HepG2 (cell line): ENCODE data around the gene MEF2D. TPM values are rescaled to one million over a fixed set of nuclear protein-coding genes. Genes with fewer than 3 reads are reported as not detected.

Experiments
- ATAC-seq: fragments of 200-7000 bp; cut with Tn5 transposase; 3 replicates; pipeline ENCODE4 v1.9.1; 2020; ENCODE audit warnings: mild to moderate bottlenecking, moderate library complexity
- BruUV-seq: library from RNA; stranded (reverse); fragments of 400-500 nt; replicated peaks from 2 replicates; lab custom pipeline; 2021; lab: Mats Ljungman, UMichigan
- CTCF ChIA-PET: fragments of 300-600 bp; formaldehyde crosslinking; extraction: SDS; loops from one replicate; lab custom pipeline; 2021; ENCODE audit warnings: low total read pairs, inconsistent platforms, low intra/inter-chr PET ratio; lab: Yijun Ruan, JAX
- POLR2A ChIA-PET: fragments of 350-600 bp; sonication (Branson Sonifier 250); formaldehyde crosslinking; loops from one replicate; lab custom pipeline; 2020; ENCODE audit warnings: antibody characterized with exemption, inconsistent platforms; lab: Yijun Ruan, JAX
- DNase-seq: peaks from one replicate; pipeline ENCODE4 v3.0.0-alpha.2; 2015; ENCODE audit warnings: low spot score
- FAIRE-seq: peaks from 3 replicates; lab custom pipeline; 2011; peaks lifted over from hg19 to GRCh38; lab: Jason Lieb, UNC
- H2AFZ ChIP-seq: one replicate; pipeline ENCODE4 v1.6.1; 2011; ENCODE audit warnings: low read length, inconsistent platforms
- H3K27ac ChIP-seq: fragments of 300-600 bp; 3 replicates; pipeline ENCODE4 v1.8.0; 2011; ENCODE audit warnings: mixed run types, mild to moderate bottlenecking, mixed read lengths, low read length, inconsistent platforms; ENCODE audit not compliant: insufficient read depth; ENCODE audit errors: extremely low read length
- H3K27me3 ChIP-seq, 2 experiments: fragments of 200-600 bp in 1 of 2; 2 replicates in 1 of 2; 3 replicates in 1 of 2; pipeline versions ENCODE4 v1.6.0 to v1.8.0; 2011; ENCODE audit warnings: low read length in 2 of 2, mild to moderate bottlenecking in 2 of 2, moderate library complexity in 2 of 2, inconsistent platforms in 1 of 2; ENCODE audit not compliant: insufficient read depth in 2 of 2, control insufficient read depth in 1 of 2
- H3K36me3 ChIP-seq, 2 experiments: fragments of 200-600 bp in 1 of 2; replicated peaks in 1 of 2; 2 replicates in 1 of 2; 3 replicates in 1 of 2; pipeline versions ENCODE4 v1.5.1 to v1.8.0; 2011; ENCODE audit warnings: low read length in 2 of 2, inconsistent platforms in 1 of 2; ENCODE audit not compliant: insufficient read depth in 2 of 2, control insufficient read depth in 1 of 2
- H3K4me1 ChIP-seq: 2 replicates; pipeline ENCODE4 v1.5.1; 2012; ENCODE audit warnings: low read length, inconsistent platforms; ENCODE audit not compliant: insufficient read depth
- H3K4me2 ChIP-seq: 2 replicates; pipeline ENCODE4 v1.6.0; 2011; ENCODE audit warnings: low read depth, low read length, inconsistent platforms
- H3K4me3 ChIP-seq, 3 experiments: fragments of 200-600 bp in 1 of 3; sonication (generic), shearing (Covaris generic) in 1 of 3; replicated peaks in 1 of 3; 2 replicates each; pipeline ENCODE4 v1.5.1; 2011 to 2016; ENCODE audit warnings: low read length in 3 of 3, inconsistent platforms in 2 of 3, low read depth in 2 of 3, mild to moderate bottlenecking in 2 of 3, control low read depth in 1 of 3, mixed read lengths in 1 of 3; ENCODE audit not compliant: insufficient read depth in 1 of 3
- H3K79me2 ChIP-seq: one replicate; pipeline ENCODE4 v1.6.1; 2011; ENCODE audit warnings: low read length, inconsistent platforms; ENCODE audit not compliant: insufficient read depth
- H3K9ac ChIP-seq: 2 replicates; pipeline ENCODE4 v1.6.0; 2011; ENCODE audit warnings: mild to moderate bottlenecking, low read depth, low read length, inconsistent platforms; ENCODE audit not compliant: insufficient read depth
- H3K9me3 ChIP-seq: 2 replicates; pipeline ENCODE4 v1.5.1; 2012; ENCODE audit warnings: mild to moderate bottlenecking, low read length
- H4K20me1 ChIP-seq: 2 replicates; pipeline ENCODE4 v1.6.0; 2011; ENCODE audit warnings: inconsistent platforms, mild to moderate bottlenecking, low read length, moderate library complexity; ENCODE audit not compliant: insufficient read depth
- CBX5 ChIP-seq: sonication (generic); formaldehyde crosslinking; IDR thresholded peaks from 2 replicates; pipeline ENCODE4 v1.4.0; 2020; ENCODE audit warnings: missing genetic modification reagents, borderline replicate concordance
- ETV5 ChIP-seq: IDR thresholded peaks from 2 replicates; pipeline ENCODE4 v1.6.1; 2018; ENCODE audit warnings: missing biosample characterization, missing genetic modification reagents, inconsistent platforms, borderline replicate concordance
- RFX5 ChIP-seq: IDR thresholded peaks from 2 replicates; pipeline ENCODE4 v1.6.1; 2011; ENCODE audit warnings: low read depth, low read length, improper control_type of control experiment
- SOX5 ChIP-seq: IDR thresholded peaks from 2 replicates; pipeline ENCODE4 v1.6.1; 2016; ENCODE audit warnings: borderline replicate concordance
- TBX2 ChIP-seq: sonication (generic); formaldehyde crosslinking; IDR thresholded peaks from 2 replicates; pipeline ENCODE4 v1.5.0; 2020; ENCODE audit warnings: missing genetic modification reagents, mild to moderate bottlenecking, borderline replicate concordance
- ZNF17 ChIP-seq: sonication (generic); formaldehyde crosslinking; IDR thresholded peaks from 2 replicates; pipeline ENCODE4 v1.5.0; 2020; ENCODE audit warnings: mild to moderate bottlenecking, missing genetic modification reagents
- ZNF670 ChIP-seq: sonication (generic); formaldehyde crosslinking; IDR thresholded peaks from 2 replicates; pipeline ENCODE4 v1.8.0; 2022; ENCODE audit warnings: mild to moderate bottlenecking, missing genetic modification reagents, borderline replicate concordance
- ZNF883 ChIP-seq: sonication (generic); formaldehyde crosslinking; IDR thresholded peaks from 2 replicates; pipeline ENCODE4 v1.5.1; 2020; ENCODE audit warnings: mild to moderate bottlenecking, missing genetic modification reagents; ENCODE audit errors: not compliant biosample characterization
- WGBS: methylation state at CpG from one replicate; pipeline ENCODE4 v1.1.6; 2017; ENCODE audit warnings: low lambda C conversion rate; 5-methylcytosine and 5-hydroxymethylcytosine counted together
- in situ Hi-C: cut with HindIII; loops from 2 replicates; pipeline ENCODE4 v1.10.0; 2017; ENCODE audit warnings: low pct_unique_long_range_greater_than_20kb; ENCODE audit not compliant: extremely low pct_ligation_motif_present
- intact Hi-C: fragments of 100-400 bp; cut with micrococcal nuclease; formaldehyde crosslinking; loops from one replicate; pipeline ENCODE4 v1.10.0; 2022; ENCODE audit not compliant: unreplicated experiment
- polyA plus RNA-seq, 8 experiments: library from polyadenylated mRNA; depleted of rRNA in 3 of 8; stranded (reverse) in 7 of 8; unstranded in 1 of 8; fragments of >200 nt; fragmentation: Illumina TruSeq in 4 of 8; extraction: Trizol in 4 of 8; gene quantifications; 2 replicates each; pipeline versions ENCODE4 v1.2.1 to v1.2.3, GENCODE V29; 2011 to 2016; ENCODE audit warnings: low read depth in 4 of 8, missing spikeins in 1 of 8, mixed read lengths in 1 of 8; ENCODE audit not compliant: insufficient read depth in 1 of 8
- total RNA-seq, 5 experiments: library from RNA; depleted of rRNA; stranded (reverse); fragments of >200 nt; fragmentation: Illumina TruSeq; extraction: Trizol; gene quantifications; 2 replicates each; pipeline ENCODE4 v1.2.3, GENCODE V29; 2016; ENCODE audit warnings: low read depth in 1 of 5
- TF ChIP-seq, protein P1 (sequence below): sonication (generic); formaldehyde crosslinking; conservative IDR thresholded peaks from 2 replicates; pipeline ENCODE4 v1.5.0; 2020; ENCODE audit warnings: missing genetic modification reagents
- TF ChIP-seq, protein P2 (sequence below): sonication (generic); formaldehyde crosslinking; IDR thresholded peaks from 2 replicates; pipeline ENCODE4 v1.4.0; 2020; ENCODE audit warnings: missing genetic modification reagents
- TF ChIP-seq, protein P3 (sequence below): sonication (generic); formaldehyde crosslinking; IDR thresholded peaks from 2 replicates; pipeline ENCODE4 v1.8.0; 2022; ENCODE audit warnings: mild to moderate bottlenecking, missing genetic modification reagents; ENCODE audit not compliant: insufficient replicate concordance

The MEF2D gene
- total and polyA plus RNA-seq, 2 of the 13 experiments (the other 11 are each of a cell fraction or from before 2014, with no cell fraction given): 1.6 to 3.9 TPM

DNA sequence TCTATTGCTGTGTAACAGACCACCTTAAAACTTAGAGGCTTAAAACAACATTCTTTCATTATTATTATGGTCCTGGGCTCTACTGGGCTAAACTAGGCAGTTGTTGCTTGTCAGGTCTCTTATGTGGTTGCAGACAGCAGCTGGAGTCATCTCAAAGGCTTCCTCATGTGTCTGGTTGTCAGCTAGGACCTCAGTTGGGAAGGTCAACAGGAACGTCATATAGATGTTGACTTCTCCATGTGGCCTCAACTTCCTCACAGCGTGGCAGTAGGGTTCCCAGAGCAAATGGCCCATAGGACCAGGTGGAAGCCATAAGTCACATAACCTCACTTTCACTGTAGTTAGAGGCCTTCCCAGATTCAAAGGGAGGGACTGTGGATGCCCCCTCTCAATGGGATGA is 15.4 kb upstream of the MEF2D start:
- Histone ChIP-seq H3K4me2 (no peak overlapping the region), H3K9ac (no peak overlapping the region), H3K27me3 (peaks cover 1 to 22% of the 10 kb centered on the region in 2 experiments; a peak in 3 of 5 replicates), H3K4me1 (no peaks in the 10 kb centered on the region), H3K4me3 (no peak overlapping the region), H3K36me3 (no peaks in the 10 kb centered on the region), H3K9me3 (no peaks in the 10 kb centered on the region), H2AFZ (no peak overlapping the region), H3K27ac (no peak overlapping the region), H3K79me2 (no peaks in the 10 kb centered on the region), H4K20me1 (no peaks in the 10 kb centered on the region)
- intact Hi-C loops (no loop called here), in situ Hi-C loops (no loop called here)
- no peak for TF ChIP-seq RFX5
- TF ChIP-seq ZNF670 (CRISPR knock-in tag): no peak
- TF ChIP-seq ZNF17 (CRISPR knock-in tag): no peak
- no peak for TF ChIP-seq ETV5 (CRISPR knock-in tag)
- TF ChIP-seq, protein P1, sequence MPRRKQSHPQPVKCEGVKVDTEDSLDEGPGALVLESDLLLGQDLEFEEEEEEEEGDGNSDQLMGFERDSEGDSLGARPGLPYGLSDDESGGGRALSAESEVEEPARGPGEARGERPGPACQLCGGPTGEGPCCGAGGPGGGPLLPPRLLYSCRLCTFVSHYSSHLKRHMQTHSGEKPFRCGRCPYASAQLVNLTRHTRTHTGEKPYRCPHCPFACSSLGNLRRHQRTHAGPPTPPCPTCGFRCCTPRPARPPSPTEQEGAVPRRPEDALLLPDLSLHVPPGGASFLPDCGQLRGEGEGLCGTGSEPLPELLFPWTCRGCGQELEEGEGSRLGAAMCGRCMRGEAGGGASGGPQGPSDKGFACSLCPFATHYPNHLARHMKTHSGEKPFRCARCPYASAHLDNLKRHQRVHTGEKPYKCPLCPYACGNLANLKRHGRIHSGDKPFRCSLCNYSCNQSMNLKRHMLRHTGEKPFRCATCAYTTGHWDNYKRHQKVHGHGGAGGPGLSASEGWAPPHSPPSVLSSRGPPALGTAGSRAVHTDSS (CRISPR knock-in tag): no peak
- no peak for TF ChIP-seq SOX5 (CRISPR knock-in tag)
- no peak for TF ChIP-seq CBX5
- TF ChIP-seq, protein P2, sequence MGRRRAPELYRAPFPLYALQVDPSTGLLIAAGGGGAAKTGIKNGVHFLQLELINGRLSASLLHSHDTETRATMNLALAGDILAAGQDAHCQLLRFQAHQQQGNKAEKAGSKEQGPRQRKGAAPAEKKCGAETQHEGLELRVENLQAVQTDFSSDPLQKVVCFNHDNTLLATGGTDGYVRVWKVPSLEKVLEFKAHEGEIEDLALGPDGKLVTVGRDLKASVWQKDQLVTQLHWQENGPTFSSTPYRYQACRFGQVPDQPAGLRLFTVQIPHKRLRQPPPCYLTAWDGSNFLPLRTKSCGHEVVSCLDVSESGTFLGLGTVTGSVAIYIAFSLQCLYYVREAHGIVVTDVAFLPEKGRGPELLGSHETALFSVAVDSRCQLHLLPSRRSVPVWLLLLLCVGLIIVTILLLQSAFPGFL (CRISPR knock-in tag): no peak
- TF ChIP-seq, protein P3, sequence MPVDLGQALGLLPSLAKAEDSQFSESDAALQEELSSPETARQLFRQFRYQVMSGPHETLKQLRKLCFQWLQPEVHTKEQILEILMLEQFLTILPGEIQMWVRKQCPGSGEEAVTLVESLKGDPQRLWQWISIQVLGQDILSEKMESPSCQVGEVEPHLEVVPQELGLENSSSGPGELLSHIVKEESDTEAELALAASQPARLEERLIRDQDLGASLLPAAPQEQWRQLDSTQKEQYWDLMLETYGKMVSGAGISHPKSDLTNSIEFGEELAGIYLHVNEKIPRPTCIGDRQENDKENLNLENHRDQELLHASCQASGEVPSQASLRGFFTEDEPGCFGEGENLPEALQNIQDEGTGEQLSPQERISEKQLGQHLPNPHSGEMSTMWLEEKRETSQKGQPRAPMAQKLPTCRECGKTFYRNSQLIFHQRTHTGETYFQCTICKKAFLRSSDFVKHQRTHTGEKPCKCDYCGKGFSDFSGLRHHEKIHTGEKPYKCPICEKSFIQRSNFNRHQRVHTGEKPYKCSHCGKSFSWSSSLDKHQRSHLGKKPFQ (CRISPR knock-in tag): no peak
- no peak for TF ChIP-seq TBX2
- no peak for TF ChIP-seq ZNF883 (CRISPR knock-in tag)
- DNase-seq (no peak), ATAC-seq (no peak), FAIRE-seq (no peak)
- ChIA-PET CTCF (no interaction called here), POLR2A (no interaction called here)
- no TSS peak for BruUV-seq
- WGBS: 20% methylated on average over 1 of the region's 2 CpGs
